SU-DHL-6 (cell line): Measurements from ENCODE around the gene PIGK.

Experiments used
- CTCF ChIP-seq: fragments of 200-600 bp; sonication (generic); IDR thresholded peaks from one replicate; pipeline ENCODE4 v1.5.1; 2017; ENCODE audit warnings: antibody characterized with exemption, mild to moderate bottlenecking, low read length, moderate library complexity; ENCODE audit not compliant: insufficient read depth, poor library complexity, severe bottlenecking
- EZH2phosphoT487 ChIP-seq: fragments of 200-600 bp; sonication (generic), shearing (Covaris generic); conservative IDR thresholded peaks from 2 replicates; pipeline ENCODE4 v1.6.1; 2018; ENCODE audit warnings: mild to moderate bottlenecking, antibody characterized with exemption, low read length, moderate library complexity, mixed read lengths

GRCh38 chr1:77100875-77101274 is 118.4 kb downstream of the PIGK start:
- TF ChIP-seq CTCF: no peak
- no peak for TF ChIP-seq EZH2phosphoT487
